K562 (cell line): ENCODE measurements around the gene FAM169A. TPM values are rescaled to one million over a fixed set of nuclear protein-coding genes. Genes with fewer than 3 reads are reported as not detected.

ENCODE experiments used
- ATAC-seq: fragments of 200-7000 bp; cut with Tn5 transposase; 3 replicates; pipeline ENCODE4 v1.9.1; 2020; ENCODE audit warnings: moderate library complexity
- BruUV-seq: library from RNA; stranded (reverse); fragments of 400-500 nt; replicated peaks from 2 replicates; lab custom pipeline; 2021; lab: Mats Ljungman, UMichigan
- CTCF ChIA-PET: fragments of 300-600 bp; formaldehyde crosslinking; extraction: SDS; loops from one replicate; lab custom pipeline; 2021; ENCODE audit warnings: low intra/inter-chr PET ratio; lab: Yijun Ruan, JAX
- POLR2A ChIA-PET: fragments of 300-600, 350-650 bp; sonication (Branson Sonifier 250); formaldehyde crosslinking; extraction: SDS; loops from one replicate; lab custom pipeline; 2021; ENCODE audit warnings: antibody characterized with exemption, inconsistent platforms; lab: Yijun Ruan, JAX
- DNase-seq, 4 experiments: peaks; one replicate each; pipeline versions ENCODE4 v3.0.0 to v3.0.0-alpha.2; 2011 to 2018; ENCODE audit warnings: low spot score in 3 of 4, mixed read lengths in 3 of 4; ENCODE audit errors: extremely low read depth in 1 of 4
- FAIRE-seq: peaks from 2 replicates; lab custom pipeline; 2011; peaks lifted over from hg19 to GRCh38; lab: Jason Lieb, UNC
- H2AFZ ChIP-seq: 2 replicates; pipeline ENCODE4 v1.6.0; 2011; ENCODE audit warnings: low read depth, low read length, control low read depth, inconsistent platforms
- H3K27ac ChIP-seq: fragments of 200-600 bp; 3 replicates; pipeline ENCODE4 v1.8.0; 2011; ENCODE audit warnings: low read depth, mild to moderate bottlenecking, control low read depth, inconsistent platforms, low read length, moderate library complexity, mixed read lengths; ENCODE audit errors: extremely low read depth
- H3K27me3 ChIP-seq, 2 experiments: fragments of 300-600 bp in 1 of 2; 2 replicates in 1 of 2; 3 replicates in 1 of 2; pipeline versions ENCODE4 v1.6.0 to v1.8.0; 2011; ENCODE audit warnings: inconsistent platforms in 2 of 2, low read length in 2 of 2, mild to moderate bottlenecking in 1 of 2, mixed read lengths in 1 of 2, moderate library complexity in 1 of 2; ENCODE audit not compliant: control insufficient read depth in 2 of 2, insufficient read depth in 2 of 2
- H3K36me3 ChIP-seq: fragments of 300-600 bp; 3 replicates; pipeline ENCODE4 v1.8.0; 2011; ENCODE audit warnings: mild to moderate bottlenecking, low read length, inconsistent platforms; ENCODE audit not compliant: control insufficient read depth, insufficient read depth
- H3K4me1 ChIP-seq, 2 experiments: fragments of 200-600 bp in 1 of 2; replicated peaks in 1 of 2; 2 replicates in 1 of 2; 3 replicates in 1 of 2; pipeline versions ENCODE4 v1.5.1 to v1.8.0; 2011; ENCODE audit warnings: inconsistent platforms in 2 of 2, low read length in 2 of 2, mild to moderate bottlenecking in 1 of 2, mixed read lengths in 1 of 2, moderate library complexity in 1 of 2; ENCODE audit not compliant: control insufficient read depth in 2 of 2, insufficient read depth in 2 of 2
- H3K4me2 ChIP-seq: 2 replicates; pipeline ENCODE4 v1.6.1; 2011; ENCODE audit warnings: low read length, control low read depth, inconsistent platforms, mixed read lengths; ENCODE audit not compliant: insufficient read depth
- H3K4me3 ChIP-seq: fragments of 200-600 bp; sonication (generic), shearing (Covaris generic); 2 replicates; pipeline ENCODE4 v1.5.1; 2016; ENCODE audit warnings: control low read depth, inconsistent platforms
- H3K79me2 ChIP-seq: fragments of 200-600 bp; 3 replicates; pipeline ENCODE4 v1.8.0; 2011; ENCODE audit warnings: low read length, inconsistent platforms; ENCODE audit not compliant: control insufficient read depth, insufficient read depth
- H3K9ac ChIP-seq, 2 experiments: 2 replicates each; pipeline versions ENCODE4 v1.6.0 to v1.6.1; 2011; ENCODE audit warnings: low read depth in 2 of 2, low read length in 2 of 2, control low read depth in 1 of 2, inconsistent platforms in 1 of 2, mild to moderate bottlenecking in 1 of 2, mixed read lengths in 1 of 2; ENCODE audit not compliant: insufficient read depth in 1 of 2
- H3K9me1 ChIP-seq: one replicate; pipeline ENCODE4 v1.6.0; 2011; ENCODE audit warnings: inconsistent platforms, mild to moderate bottlenecking, low read length, moderate library complexity; ENCODE audit not compliant: control insufficient read depth, insufficient read depth
- H3K9me3 ChIP-seq: replicated peaks from 2 replicates; pipeline ENCODE4 v1.5.1; 2011; ENCODE audit warnings: low read depth, low read length, inconsistent platforms; ENCODE audit not compliant: control insufficient read depth, insufficient read depth
- H4K20me1 ChIP-seq: replicated peaks from 2 replicates; pipeline ENCODE4 v1.6.1; 2011; ENCODE audit warnings: low read length, inconsistent platforms, mixed read lengths; ENCODE audit not compliant: control insufficient read depth, insufficient read depth
- CBFB ChIP-seq: sonication (generic); formaldehyde crosslinking; IDR thresholded peaks from 2 replicates; pipeline ENCODE4 v1.4.0; 2020; ENCODE audit warnings: mild to moderate bottlenecking, missing genetic modification reagents
- ETS2 ChIP-seq: IDR thresholded peaks from 2 replicates; pipeline ENCODE4 v1.6.1; 2016; ENCODE audit warnings: borderline replicate concordance, missing genetic modification characterization, mild to moderate bottlenecking, moderate library complexity, missing compliant biosample characterization; ENCODE audit not compliant: poor library complexity, severe bottlenecking
- HNRNPLL ChIP-seq: fragments of 200-400 bp; formaldehyde crosslinking; IDR thresholded peaks from 2 replicates; pipeline ENCODE4 v1.6.1; 2017; ENCODE audit warnings: low read length, low read depth, mild to moderate bottlenecking; ENCODE audit not compliant: poor library complexity, severe bottlenecking
- LEF1 ChIP-seq: fragments of 450-650 bp; IDR thresholded peaks from 2 replicates; pipeline ENCODE4 v1.6.1; 2016; ENCODE audit warnings: mild to moderate bottlenecking
- MAFG ChIP-seq: fragments of 450-650 bp; conservative IDR thresholded peaks from 2 replicates; pipeline ENCODE4 v1.6.1; 2016; ENCODE audit warnings: missing genetic modification characterization, missing compliant biosample characterization
- RFX1 ChIP-seq: fragments of 450-650 bp; IDR thresholded peaks from 2 replicates; pipeline ENCODE4 v1.6.1; 2016; ENCODE audit warnings: mild to moderate bottlenecking, moderate library complexity
- SMARCE1 ChIP-seq: fragments of 450-650 bp; IDR thresholded peaks from 2 replicates; pipeline ENCODE4 v1.7.1; 2016; ENCODE audit warnings: mild to moderate bottlenecking
- SREBF1 ChIP-seq: fragments of 150-350 bp; IDR thresholded peaks from 2 replicates; pipeline ENCODE4 v1.6.1; 2014; ENCODE audit warnings: antibody characterized with exemption, low read depth, low read length, borderline replicate concordance
- TGIF2 ChIP-seq: sonication (generic); formaldehyde crosslinking; IDR thresholded peaks from 2 replicates; pipeline ENCODE4 v1.8.1; 2022; ENCODE audit warnings: mild to moderate bottlenecking, missing genetic modification reagents, moderate library complexity
- ZNF316 ChIP-seq: fragments of 450-650 bp; IDR thresholded peaks from 2 replicates; pipeline ENCODE4 v1.6.1; 2016
- ZNF766 ChIP-seq: fragments of 200-800 bp; sonication (Bioruptor generic); conservative IDR thresholded peaks from 2 replicates; pipeline ENCODE4 v1.6.1; 2016; ENCODE audit warnings: missing genetic modification characterization, missing compliant biosample characterization
- ZNF77 ChIP-seq: fragments of 250-450 bp; sonication (Bioruptor Pico); IDR thresholded peaks from 2 replicates; pipeline ENCODE4 v1.5.0; 2020
- WGBS: fragments of 100-300 bp; shearing (Covaris generic); methylation state at CpG from one replicate; pipeline ENCODE4 v1.1.6; 2016; ENCODE audit warnings: low coverage, mixed read lengths; ENCODE audit not compliant: insufficient coverage; ENCODE audit errors: missing lambda C conversion rate; 5-methylcytosine and 5-hydroxymethylcytosine counted together
- in situ Hi-C: fragments of 300-500 bp; cut with MboI; formaldehyde crosslinking; loops from 4 replicates; pipeline ENCODE4 v1.15.0; 2018; ENCODE audit warnings: inconsistent platforms, mixed read lengths
- intact Hi-C: fragments of 100-400 bp; cut with micrococcal nuclease; formaldehyde crosslinking; loops from 2 replicates; pipeline ENCODE4 v1.14.2; 2022
- polyA plus RNA-seq, 8 experiments: library from polyadenylated mRNA; depleted of rRNA in 4 of 8; stranded (reverse) in 5 of 8; unstranded in 3 of 8; fragments of >200 nt; fragmentation: Nextera tagmentation in 2 of 8; fragmentation: Illumina TruSeq in 1 of 8; extraction: Ambion mirVana in 2 of 8; extraction: Trizol in 1 of 8; gene quantifications; 2 replicates each; pipeline versions ENCODE4 v1.2.1 to v1.2.3, GENCODE V29; 2011 to 2014; ENCODE audit warnings: inconsistent platforms in 1 of 8, missing spikeins in 1 of 8
- total RNA-seq, 7 experiments: library from RNA; depleted of rRNA in 6 of 7; stranded (reverse); fragments of >200 nt in 6 of 7; fragmentation: Illumina TruSeq in 2 of 7; extraction: Trizol in 2 of 7; gene quantifications; 2 replicates each; pipeline versions ENCODE4 v1.2.1 to v1.2.3, GENCODE V29; 2011 to 2021; ENCODE audit warnings: low replicate concordance in 1 of 7
- TF ChIP-seq, protein P1 (sequence below): sonication (generic); formaldehyde crosslinking; IDR thresholded peaks from 2 replicates; pipeline ENCODE4 v1.4.0; 2020; ENCODE audit warnings: mild to moderate bottlenecking, missing genetic modification reagents
- TF ChIP-seq, protein P2 (sequence below): fragments of 250-450 bp; sonication (Bioruptor Pico); IDR thresholded peaks from 2 replicates; pipeline ENCODE4 v1.9.0; 2021; ENCODE audit warnings: mild to moderate bottlenecking, inconsistent platforms

FAM169A gene
- total and polyA plus RNA-seq, 9 of the 15 experiments (the other 6 are each of a cell fraction or from before 2014, with no cell fraction given) = 0.01 to 0.04 TPM; not detected in 7

DNA sequence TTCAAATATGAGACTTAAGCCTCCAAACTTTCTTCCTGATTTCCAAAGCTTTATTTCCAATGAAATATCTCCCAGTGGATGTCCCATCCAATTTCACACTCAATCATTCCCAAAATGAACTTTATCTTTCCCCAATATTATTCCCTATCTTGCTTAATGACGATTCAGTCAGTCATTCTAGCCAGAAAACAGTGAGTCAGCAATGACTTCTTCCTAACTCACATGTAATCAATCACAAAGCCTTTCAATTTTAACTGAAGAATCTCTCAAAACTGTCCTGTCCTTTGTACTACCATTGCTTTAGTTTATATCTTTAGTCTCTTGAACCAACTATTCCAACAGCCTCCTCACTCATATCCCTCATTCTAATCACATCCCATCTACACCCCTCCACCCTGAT lies 64.2 kb downstream of the FAM169A start:
- FAIRE-seq (no peak), ATAC-seq (no peak), DNase-seq (no peak)
- H4K20me1 ChIP-seq = no peaks in the 10 kb centered on the region
- H3K4me3 ChIP-seq = no peak overlapping the region
- no peak overlapping the region for H3K4me2 ChIP-seq
- ChIA-PET POLR2A (no interaction called here), CTCF (no interaction called here)
- H3K9me3 ChIP-seq = no peaks in the 10 kb centered on the region
- in situ Hi-C loops = no loop called here
- no peak overlapping the region for H3K9ac ChIP-seq
- H2AFZ ChIP-seq = no peak overlapping the region
- 0% methylated on average over 1 of the region's 1 CpG for WGBS
- H3K4me1 ChIP-seq = no peaks in the 10 kb centered on the region; a peak in 1 of 5 replicates
- H3K9me1 ChIP-seq = no peaks in the 10 kb centered on the region
- no peaks in the 10 kb centered on the region for H3K36me3 ChIP-seq
- peak; percentile 25; the same call in 1 of the 2 replicates for TF ChIP-seq MAFG
- TF ChIP-seq ZNF766 (CRISPR knock-in tag) = no peak
- no peak; the same call in 1 of the 2 replicates for TF ChIP-seq ZNF316
- no peak for TF ChIP-seq ETS2 (tag)
- TF ChIP-seq, all 486 proteins: peak for 1
- peaks cover 16 to 19% of the 10 kb centered on the region in 2 experiments; a peak in 4 of 5 replicates for H3K27me3 ChIP-seq
- no peak overlapping the region for H3K27ac ChIP-seq
- intact Hi-C loops = no loop called here
- BruUV-seq = no TSS peak
- no peaks in the 10 kb centered on the region for H3K79me2 ChIP-seq

DNA sequence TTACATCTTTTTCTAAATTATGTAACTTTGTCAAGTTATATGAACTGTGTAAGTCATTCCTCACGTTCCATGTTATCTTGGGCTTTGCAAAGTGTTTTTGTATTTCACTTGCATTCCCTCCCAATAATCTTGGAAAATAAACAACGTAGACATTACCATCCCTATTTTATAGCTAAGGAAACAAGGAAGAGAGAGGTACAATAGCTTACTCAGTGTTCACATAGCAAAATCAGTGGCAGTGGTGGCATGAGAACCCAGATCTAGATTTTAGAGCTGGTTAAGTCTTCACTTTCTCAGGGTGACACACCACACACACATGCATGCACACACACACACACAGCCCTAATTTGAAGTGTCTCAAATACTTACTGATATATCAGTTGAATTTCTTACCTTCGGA lies 65.0 kb downstream of the FAM169A start:
- Histone ChIP-seq H3K4me2 (no peak overlapping the region), H3K79me2 (no peaks in the 10 kb centered on the region), H3K4me3 (no peak overlapping the region), H2AFZ (no peak overlapping the region), H3K9ac (no peak overlapping the region), H3K27me3 (peaks cover 18 to 19% of the 10 kb centered on the region in 2 experiments; a peak in 4 of 5 replicates), H3K36me3 (no peaks in the 10 kb centered on the region), H3K27ac (no peak overlapping the region)
- ChIA-PET POLR2A (no interaction called here), CTCF (no interaction called here)
- intact Hi-C loops (no loop called here), in situ Hi-C loops (no loop called here)
- no peak for ATAC-seq
- no TSS peak for BruUV-seq
- TF ChIP-seq LEF1 (no peak), RFX1 (no peak), SREBF1 (no peak), TGIF2 (CRISPR knock-in tag) (no peak), HNRNPLL (no peak), ZNF77 (CRISPR knock-in tag) (no peak), SMARCE1 (no peak), CBFB (CRISPR knock-in tag) (no peak)
- TF ChIP-seq, protein P1, sequence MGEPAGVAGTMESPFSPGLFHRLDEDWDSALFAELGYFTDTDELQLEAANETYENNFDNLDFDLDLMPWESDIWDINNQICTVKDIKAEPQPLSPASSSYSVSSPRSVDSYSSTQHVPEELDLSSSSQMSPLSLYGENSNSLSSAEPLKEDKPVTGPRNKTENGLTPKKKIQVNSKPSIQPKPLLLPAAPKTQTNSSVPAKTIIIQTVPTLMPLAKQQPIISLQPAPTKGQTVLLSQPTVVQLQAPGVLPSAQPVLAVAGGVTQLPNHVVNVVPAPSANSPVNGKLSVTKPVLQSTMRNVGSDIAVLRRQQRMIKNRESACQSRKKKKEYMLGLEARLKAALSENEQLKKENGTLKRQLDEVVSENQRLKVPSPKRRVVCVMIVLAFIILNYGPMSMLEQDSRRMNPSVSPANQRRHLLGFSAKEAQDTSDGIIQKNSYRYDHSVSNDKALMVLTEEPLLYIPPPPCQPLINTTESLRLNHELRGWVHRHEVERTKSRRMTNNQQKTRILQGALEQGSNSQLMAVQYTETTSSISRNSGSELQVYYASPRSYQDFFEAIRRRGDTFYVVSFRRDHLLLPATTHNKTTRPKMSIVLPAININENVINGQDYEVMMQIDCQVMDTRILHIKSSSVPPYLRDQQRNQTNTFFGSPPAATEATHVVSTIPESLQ = no peak
- TF ChIP-seq, protein P2, sequence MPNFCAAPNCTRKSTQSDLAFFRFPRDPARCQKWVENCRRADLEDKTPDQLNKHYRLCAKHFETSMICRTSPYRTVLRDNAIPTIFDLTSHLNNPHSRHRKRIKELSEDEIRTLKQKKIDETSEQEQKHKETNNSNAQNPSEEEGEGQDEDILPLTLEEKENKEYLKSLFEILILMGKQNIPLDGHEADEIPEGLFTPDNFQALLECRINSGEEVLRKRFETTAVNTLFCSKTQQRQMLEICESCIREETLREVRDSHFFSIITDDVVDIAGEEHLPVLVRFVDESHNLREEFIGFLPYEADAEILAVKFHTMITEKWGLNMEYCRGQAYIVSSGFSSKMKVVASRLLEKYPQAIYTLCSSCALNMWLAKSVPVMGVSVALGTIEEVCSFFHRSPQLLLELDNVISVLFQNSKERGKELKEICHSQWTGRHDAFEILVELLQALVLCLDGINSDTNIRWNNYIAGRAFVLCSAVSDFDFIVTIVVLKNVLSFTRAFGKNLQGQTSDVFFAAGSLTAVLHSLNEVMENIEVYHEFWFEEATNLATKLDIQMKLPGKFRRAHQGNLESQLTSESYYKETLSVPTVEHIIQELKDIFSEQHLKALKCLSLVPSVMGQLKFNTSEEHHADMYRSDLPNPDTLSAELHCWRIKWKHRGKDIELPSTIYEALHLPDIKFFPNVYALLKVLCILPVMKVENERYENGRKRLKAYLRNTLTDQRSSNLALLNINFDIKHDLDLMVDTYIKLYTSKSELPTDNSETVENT (CRISPR knock-in tag) = no peak
- TF ChIP-seq, all 486 proteins: peak for 0
- H3K4me1 ChIP-seq = no peaks in the 10 kb centered on the region; a peak in 1 of 5 replicates
- FAIRE-seq = no peak
- H3K9me3 ChIP-seq = no peaks in the 10 kb centered on the region
- 0% methylated on average over 3 of the region's 3 CpGs for WGBS
- no peaks in the 10 kb centered on the region for H4K20me1 ChIP-seq
- no peak for DNase-seq
- no peaks in the 10 kb centered on the region for H3K9me1 ChIP-seq
